Measurements from ENCODE around the gene MORN2. TPM values are rescaled to one million over a fixed set of nuclear protein-coding genes. Genes with fewer than 3 reads are reported as not detected.

MORN2 gene
- total RNA-seq, 1 donor from 2014 or later = 16.6 TPM

- no peak for DNase-seq (ENCODE audit: low read depth)
- Mint-ChIP-seq H3K4me3 (ENCODE audit: unreplicated experiment) (no peak overlapping the region), H3K27me3 (ENCODE audit: low read depth, unreplicated experiment) (peaks cover 12% of the 10 kb centered on the region), H3K9me3 (ENCODE audit: unreplicated experiment) (no peaks in the 10 kb centered on the region), H3K27ac (ENCODE audit: unreplicated experiment) (no peak overlapping the region), H3K36me3 (ENCODE audit: low read depth, unreplicated experiment) (no peaks in the 10 kb centered on the region), H3K4me1 (ENCODE audit: low read depth, unreplicated experiment) (no peaks in the 10 kb centered on the region)
- TF ChIP-seq EZH2 (IDR thresholded peaks at IDR 0.05; ENCODE audit: insufficient read depth, low read length) = no peak
- TF ChIP-seq CTCF (IDR thresholded peaks at IDR 0.05; ENCODE audit: insufficient read depth, low read depth, low read length) = no peak
- no peak overlapping the region for H2AFZ ChIP-seq (ENCODE audit: low read depth, low read length)
- no peaks in the 10 kb centered on the region for H3K4me1 ChIP-seq (ENCODE audit: insufficient read depth, low read length)
- H3K4me3 ChIP-seq (ENCODE audit: insufficient read depth, low read depth, low read length) = no peak overlapping the region
- no peaks in the 10 kb centered on the region for H4K20me1 ChIP-seq (ENCODE audit: insufficient read depth, low read length)
- FAIRE-seq = no peak
- no peaks in the 10 kb centered on the region for H3K79me2 ChIP-seq (ENCODE audit: insufficient read depth, low read length)
- no peaks in the 10 kb centered on the region for H3K9me3 ChIP-seq (ENCODE audit: insufficient read depth, low read depth, low read length)
- H3K9ac ChIP-seq (ENCODE audit: low read length) = no peak overlapping the region
- no peak overlapping the region for H3K4me2 ChIP-seq (ENCODE audit: low read length)
- no peak overlapping the region for H3K27ac ChIP-seq (ENCODE audit: low read depth, low read length)
- H3K36me3 ChIP-seq (ENCODE audit: insufficient read depth, low read length) = no peaks in the 10 kb centered on the region
- no peaks in the 10 kb centered on the region for H3K27me3 ChIP-seq (ENCODE audit: insufficient read depth, low read length)
Observed at GRCh38 chr2:38907743-38908562, 32.2 kb downstream of the MORN2 start.

GRCh38 chr2:38909872-38910271 is 34.1 kb downstream of the MORN2 start:
- no peak overlapping the region for H3K4me3 ChIP-seq (ENCODE audit: insufficient read depth, low read depth, low read length)
- no peak overlapping the region for H3K27ac Mint-ChIP-seq (ENCODE audit: unreplicated experiment)
- H3K27ac ChIP-seq (ENCODE audit: low read depth, low read length) = no peak overlapping the region
- FAIRE-seq (no peak), DNase-seq (ENCODE audit: low read depth) (no peak)
- peaks cover 8% of the 10 kb centered on the region for H3K27me3 Mint-ChIP-seq (ENCODE audit: low read depth, unreplicated experiment)
- H3K9me3 ChIP-seq (ENCODE audit: insufficient read depth, low read depth, low read length) = no peaks in the 10 kb centered on the region
- H3K9me3 Mint-ChIP-seq (ENCODE audit: unreplicated experiment) = no peaks in the 10 kb centered on the region
- no peaks in the 10 kb centered on the region for H3K36me3 ChIP-seq (ENCODE audit: insufficient read depth, low read length)
- no peak overlapping the region for H3K9ac ChIP-seq (ENCODE audit: low read length)
- H3K4me1 ChIP-seq (ENCODE audit: insufficient read depth, low read length) = no peaks in the 10 kb centered on the region
- H3K79me2 ChIP-seq (ENCODE audit: insufficient read depth, low read length) = no peaks in the 10 kb centered on the region
- no peak overlapping the region for H2AFZ ChIP-seq (ENCODE audit: low read depth, low read length)
- no peaks in the 10 kb centered on the region for H3K36me3 Mint-ChIP-seq (ENCODE audit: low read depth, unreplicated experiment)
- H3K4me1 Mint-ChIP-seq (ENCODE audit: low read depth, unreplicated experiment) = no peaks in the 10 kb centered on the region
- no peak overlapping the region for H3K4me2 ChIP-seq (ENCODE audit: low read length)
- H3K4me3 Mint-ChIP-seq (ENCODE audit: unreplicated experiment) = no peak overlapping the region
- no peak for TF ChIP-seq EZH2 (IDR thresholded peaks at IDR 0.05; ENCODE audit: insufficient read depth, low read length)
- no peak for TF ChIP-seq CTCF (IDR thresholded peaks at IDR 0.05; ENCODE audit: insufficient read depth, low read depth, low read length)
- H4K20me1 ChIP-seq (ENCODE audit: insufficient read depth, low read length) = no peaks in the 10 kb centered on the region
- H3K27me3 ChIP-seq (ENCODE audit: insufficient read depth, low read length) = no peaks in the 10 kb centered on the region

DNA sequence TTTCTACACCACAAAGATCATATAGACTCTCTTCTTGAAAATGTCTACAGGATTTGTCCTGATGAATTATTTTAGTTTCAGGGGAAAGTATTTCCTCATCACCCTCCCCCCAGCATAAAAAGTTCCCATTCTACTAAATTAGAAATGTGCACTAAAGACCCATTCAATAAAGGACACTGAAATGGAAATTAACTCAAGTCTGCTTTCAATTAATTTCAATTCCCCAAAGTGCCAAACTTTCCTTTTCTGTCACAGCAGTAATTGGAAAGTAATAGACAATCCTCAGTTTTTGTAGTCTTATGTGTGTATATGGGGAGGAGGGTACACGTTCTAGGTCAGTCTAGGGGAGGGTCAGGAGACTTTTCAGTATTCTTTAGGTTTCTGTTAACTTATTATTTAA is 35.4 kb downstream of the MORN2 start:
- Histone ChIP-seq H2AFZ (ENCODE audit: low read depth, low read length) (no peak overlapping the region), H3K9ac (ENCODE audit: low read length) (no peak overlapping the region), H3K4me1 (ENCODE audit: insufficient read depth, low read length) (no peaks in the 10 kb centered on the region), H3K27me3 (ENCODE audit: insufficient read depth, low read length) (no peaks in the 10 kb centered on the region), H3K36me3 (ENCODE audit: insufficient read depth, low read length) (no peaks in the 10 kb centered on the region), H4K20me1 (ENCODE audit: insufficient read depth, low read length) (no peaks in the 10 kb centered on the region), H3K27ac (ENCODE audit: low read depth, low read length) (no peak overlapping the region), H3K4me2 (ENCODE audit: low read length) (no peak overlapping the region), H3K79me2 (ENCODE audit: insufficient read depth, low read length) (no peaks in the 10 kb centered on the region), H3K9me3 (ENCODE audit: insufficient read depth, low read depth, low read length) (no peaks in the 10 kb centered on the region), H3K4me3 (ENCODE audit: insufficient read depth, low read depth, low read length) (no peak overlapping the region)
- H3K4me3 Mint-ChIP-seq (ENCODE audit: unreplicated experiment) = no peak overlapping the region
- H3K27me3 Mint-ChIP-seq (ENCODE audit: low read depth, unreplicated experiment) = peaks cover 7% of the 10 kb centered on the region
- DNase-seq (ENCODE audit: low read depth) (no peak), FAIRE-seq (no peak)
- TF ChIP-seq CTCF (IDR thresholded peaks at IDR 0.05; ENCODE audit: insufficient read depth, low read depth, low read length) (no peak), EZH2 (IDR thresholded peaks at IDR 0.05; ENCODE audit: insufficient read depth, low read length) (no peak)
- H3K36me3 Mint-ChIP-seq (ENCODE audit: low read depth, unreplicated experiment) = no peaks in the 10 kb centered on the region
- no peak overlapping the region for H3K27ac Mint-ChIP-seq (ENCODE audit: unreplicated experiment)
- H3K4me1 Mint-ChIP-seq (ENCODE audit: low read depth, unreplicated experiment) = no peaks in the 10 kb centered on the region
- no peaks in the 10 kb centered on the region for H3K9me3 Mint-ChIP-seq (ENCODE audit: unreplicated experiment)
